NCI-H345 treated with DMSO at 0.1 percent for 48 hours (cell line): ENCODE results near the gene LOXL4.
"Not testable (repeated sequence)": the region's sequence is repeated elsewhere in the genome, so short reads cannot be mapped to it uniquely, and the experiment has no call there.

ENCODE experiments used
- DNase-seq: peaks from one replicate; lab custom pipeline; 2025; ENCODE audit not compliant: unreplicated experiment; lab: John Stamatoyannopoulos, UW

The LOXL4 gene

GRCh38 chr10:98246911-98247805 is 20.8 kb downstream of the LOXL4 start:
- DNase-seq = no peak

GRCh38 chr10:98244586-98244985 is 23.4 kb downstream of the LOXL4 start:
- DNase-seq = no peak

GRCh38 chr10:98244141-98244540 is 23.9 kb downstream of the LOXL4 start:
- DNase-seq = no peak

- no peak for DNase-seq
Observed at GRCh38 chr10:98242823-98243222, 25.2 kb downstream of the LOXL4 start.

- no peak for DNase-seq
Observed at GRCh38 chr10:98240524-98240923, 27.5 kb downstream of the LOXL4 start.

- no peak for DNase-seq
Observed at GRCh38 chr10:98238391-98238790, 29.6 kb downstream of the LOXL4 start.

GRCh38 chr10:98236862-98237261 is 31.1 kb downstream of the LOXL4 start:
- DNase-seq = no peak

- DNase-seq = no peak
Observed at GRCh38 chr10:98235846-98236245, 32.1 kb downstream of the LOXL4 start.

GRCh38 chr10:98231417-98231816 is 36.6 kb downstream of the LOXL4 start:
- DNase-seq = no peak

GRCh38 chr10:98228266-98228665 is 39.7 kb downstream of the LOXL4 start:
- not testable (repeated sequence) for DNase-seq

- not testable (repeated sequence) for DNase-seq
Observed at GRCh38 chr10:98227713-98228112, 40.3 kb downstream of the LOXL4 start.

- DNase-seq = no peak
Observed at GRCh38 chr10:98226508-98227144, 41.4 kb downstream of the LOXL4 start.

- DNase-seq = no peak
Observed at GRCh38 chr10:98224996-98225395, 43.0 kb downstream of the LOXL4 start.

GRCh38 chr10:98224509-98224908 is 43.5 kb downstream of the LOXL4 start:
- no peak for DNase-seq

GRCh38 chr10:98223874-98224273 is 44.1 kb downstream of the LOXL4 start:
- no peak for DNase-seq

GRCh38 chr10:98217801-98218200 is 50.2 kb downstream of the LOXL4 start:
- no peak for DNase-seq

GRCh38 chr10:98215373-98215772 is 52.6 kb downstream of the LOXL4 start:
- DNase-seq = no peak

GRCh38 chr10:98213740-98214139 is 54.3 kb downstream of the LOXL4 start:
- no peak for DNase-seq

GRCh38 chr10:98212196-98212595 is 55.8 kb downstream of the LOXL4 start:
- no peak for DNase-seq

- DNase-seq = no peak
Observed at GRCh38 chr10:98209441-98209840, 58.6 kb downstream of the LOXL4 start.

GRCh38 chr10:98208925-98209324 is 59.1 kb downstream of the LOXL4 start:
- DNase-seq = no peak

GRCh38 chr10:98205351-98205750 is 62.6 kb downstream of the LOXL4 start:
- DNase-seq = no peak
